Dedifferentiated amniotic fluid mesenchymal stem cell (primary cell): ENCODE data around the gene NHLH1.
"Not testable (repeated sequence)": the region's sequence is repeated elsewhere in the genome, so short reads cannot be mapped to it uniquely, and the experiment has no call there.

ENCODE experiments used
- DNase-seq: peaks from one replicate; pipeline ENCODE4 v3.0.0-alpha.2; 2016; ENCODE audit errors: extremely low spot score

NHLH1 gene

DNA sequence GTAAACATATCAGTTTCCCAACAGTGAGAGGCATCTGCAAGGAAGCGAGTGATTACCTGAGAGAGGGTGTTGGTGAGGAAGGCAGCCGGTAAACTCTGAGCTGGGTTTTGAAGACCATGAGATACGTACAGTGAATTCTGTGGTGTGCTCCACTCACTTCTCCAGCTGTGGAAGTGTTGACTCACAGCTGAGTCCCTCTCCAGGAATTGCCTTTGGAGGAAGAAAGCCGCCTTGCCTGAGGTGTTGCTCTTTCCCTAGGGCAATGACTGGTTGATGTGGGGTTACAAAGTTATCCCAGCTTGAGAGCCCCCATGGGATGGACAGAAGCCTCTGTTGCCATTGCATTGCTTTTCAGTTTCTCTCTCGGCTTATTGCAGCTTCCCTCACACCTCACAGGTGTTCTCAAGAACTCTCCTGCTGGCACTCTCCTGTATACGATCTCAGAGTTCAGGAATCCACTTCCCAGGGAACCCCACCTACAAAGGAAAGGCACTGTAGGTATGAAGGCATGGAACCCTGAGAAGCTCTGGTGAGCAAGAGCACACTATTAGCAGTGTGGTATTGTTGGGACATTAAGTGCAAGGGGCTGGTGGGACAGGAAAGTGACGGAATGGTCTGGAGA lies 10.8 kb downstream of the NHLH1 start:
- peak; percentile 18 for DNase-seq

DNA sequence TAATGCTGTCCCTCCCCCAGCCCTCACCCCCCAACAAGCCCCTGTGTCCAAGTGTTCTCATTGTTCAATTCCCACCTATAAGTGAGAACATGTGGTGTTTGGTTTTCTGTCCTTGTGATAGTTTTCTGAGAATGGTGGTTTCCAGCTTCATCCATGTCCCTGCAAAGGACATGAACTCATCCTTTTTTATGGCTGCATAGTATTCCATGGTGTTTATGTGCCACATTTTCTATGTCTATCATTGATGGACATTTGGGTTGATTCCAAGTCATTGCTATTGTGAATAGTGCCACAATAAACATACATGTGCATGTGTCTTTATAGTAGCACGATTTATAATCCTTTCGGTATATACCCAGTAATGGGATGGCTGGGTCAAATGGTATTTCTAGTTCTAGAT lies 17.9 kb downstream of the NHLH1 start:
- DNase-seq: not testable (repeated sequence)

DNA sequence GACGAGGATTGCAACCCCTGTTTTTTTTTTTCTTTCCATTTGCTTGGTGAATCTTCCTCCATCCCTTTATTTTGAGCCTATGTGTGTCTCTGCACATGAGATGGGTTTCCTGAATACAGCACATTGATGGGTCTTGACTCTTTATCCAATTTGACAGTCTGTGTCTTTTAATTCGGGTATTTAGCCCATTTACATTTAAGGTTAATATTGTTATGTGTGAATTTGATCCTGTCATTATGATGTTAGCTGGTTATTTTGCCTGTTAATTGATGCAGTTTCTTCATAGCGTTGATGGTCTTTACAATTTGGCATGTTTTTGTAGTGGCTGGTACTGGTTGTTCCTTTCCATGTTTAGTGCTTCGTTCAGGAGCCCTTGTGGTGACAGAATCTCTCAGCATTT lies 21.5 kb downstream of the NHLH1 start:
- not testable (repeated sequence) for DNase-seq

DNA sequence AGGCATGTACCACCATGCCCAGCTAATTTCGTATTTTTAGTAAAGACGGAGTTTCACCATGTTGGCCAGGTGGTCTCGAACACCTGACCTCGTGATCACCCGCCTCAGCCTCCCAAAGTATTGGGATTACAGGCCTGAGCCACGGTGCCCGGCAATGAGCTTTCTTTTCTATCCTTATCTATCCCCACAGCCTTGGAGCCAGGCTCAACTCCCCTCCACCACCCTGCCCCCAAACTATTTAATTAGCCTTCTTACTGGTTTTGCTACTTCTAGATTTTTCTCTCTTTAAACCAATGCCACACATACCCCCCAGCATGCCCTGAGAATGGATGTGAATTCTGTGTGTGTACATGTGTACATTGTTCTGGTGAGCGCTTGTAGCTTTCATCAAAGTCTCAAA lies 27.8 kb downstream of the NHLH1 start:
- DNase-seq: no peak

DNA sequence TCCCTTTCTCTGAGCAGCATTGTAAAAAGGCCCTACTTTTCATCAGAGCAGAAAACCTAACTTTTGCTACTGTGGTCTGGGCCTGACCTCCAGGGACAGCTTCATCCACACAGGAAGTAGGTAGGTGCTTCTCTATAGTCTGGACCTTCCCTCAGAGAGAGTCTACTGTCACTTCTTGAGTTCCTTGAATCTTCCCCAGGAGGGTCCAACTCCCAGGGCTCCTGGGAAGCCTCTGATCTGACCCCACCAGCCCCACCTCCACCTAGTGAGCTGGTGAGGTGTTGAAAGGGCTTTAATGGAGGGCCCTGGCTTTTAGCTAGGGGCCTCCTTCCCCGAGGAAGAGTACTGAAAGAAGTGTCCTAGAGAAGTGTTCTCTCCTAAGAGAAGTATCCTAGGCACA lies 30.8 kb downstream of the NHLH1 start:
- DNase-seq: no peak

DNA sequence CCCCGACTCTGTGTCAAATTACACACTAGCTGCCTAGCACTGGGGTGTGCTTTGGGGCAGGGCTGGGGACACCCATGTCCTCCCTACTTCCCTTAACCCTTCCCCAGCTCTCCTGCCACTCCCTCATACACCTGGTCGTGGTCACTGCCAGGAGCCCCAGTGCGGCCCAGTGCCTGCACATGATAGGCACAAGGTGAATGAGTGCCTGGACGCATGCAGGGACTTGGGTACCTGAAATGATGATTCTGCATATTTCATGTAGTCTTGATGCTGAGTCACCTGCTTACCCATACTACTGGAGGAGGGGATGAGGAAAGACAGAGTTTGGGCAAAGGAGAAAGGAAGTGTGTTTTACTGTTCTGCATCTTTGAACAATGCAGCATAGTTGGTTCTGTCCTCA lies 32.0 kb downstream of the NHLH1 start:
- DNase-seq: no peak

DNA sequence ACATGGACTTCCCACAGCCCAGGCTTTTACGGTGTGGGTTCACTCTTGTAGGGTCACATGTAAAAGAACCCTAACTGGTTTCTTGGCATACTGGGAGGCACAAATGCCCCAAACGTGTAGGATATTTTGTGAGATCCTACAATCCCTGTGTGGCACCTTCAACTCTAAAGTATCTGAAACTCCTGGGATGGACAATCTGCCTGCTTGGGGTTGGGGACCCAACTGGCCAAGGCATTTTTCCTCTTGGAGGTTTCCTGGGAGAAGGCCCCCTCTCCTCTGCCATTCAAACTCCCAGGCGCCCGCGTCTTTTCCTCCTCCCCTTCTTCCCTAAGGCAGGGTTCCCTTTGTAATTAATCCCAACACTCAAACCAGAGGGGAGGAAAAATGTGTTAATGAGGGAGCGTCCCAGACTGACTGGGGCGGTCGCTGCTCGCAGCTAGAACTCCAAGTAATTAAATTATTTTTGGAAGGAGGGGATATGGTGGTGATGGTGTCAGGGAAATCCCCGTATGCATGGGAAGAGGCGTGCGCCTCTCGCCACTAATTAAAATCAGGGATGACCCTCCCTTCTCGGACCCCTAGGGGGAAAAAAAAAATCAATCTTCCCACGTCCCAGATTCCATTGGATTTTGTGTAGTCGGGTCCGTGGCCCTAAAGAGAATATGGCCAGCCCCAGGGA lies 32.8 kb downstream of the NHLH1 start:
- no peak for DNase-seq

DNA sequence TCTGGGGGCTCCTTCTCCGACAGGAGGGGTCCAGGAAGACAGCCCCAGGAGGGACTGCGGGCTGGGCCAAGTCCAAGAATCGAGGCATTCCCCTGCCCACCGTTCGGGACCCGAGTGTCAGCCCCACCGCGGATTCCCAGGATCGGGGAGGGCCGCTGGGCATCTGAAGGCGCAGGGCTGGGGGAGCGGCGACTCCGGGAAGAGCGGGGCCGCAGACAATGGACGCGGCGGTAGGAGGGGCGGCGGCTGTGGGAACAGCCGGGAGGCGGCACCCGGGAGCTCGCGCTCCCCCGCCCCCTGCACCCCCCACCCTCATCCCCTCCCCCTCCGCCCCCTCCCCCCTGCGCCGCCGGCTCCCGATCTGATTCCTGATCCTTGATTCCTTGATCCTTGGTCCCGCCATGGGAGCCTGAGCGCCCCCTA lies 33.4 kb downstream of the NHLH1 start, which contains the start of gene VANGL2:
VANGL2 (plus strand) TSS at position 342 of the 423 bp plus-strand sequence. CDS start 15,274 bp downstream, outside the sequence.
- peak; percentile 26 for DNase-seq

DNA sequence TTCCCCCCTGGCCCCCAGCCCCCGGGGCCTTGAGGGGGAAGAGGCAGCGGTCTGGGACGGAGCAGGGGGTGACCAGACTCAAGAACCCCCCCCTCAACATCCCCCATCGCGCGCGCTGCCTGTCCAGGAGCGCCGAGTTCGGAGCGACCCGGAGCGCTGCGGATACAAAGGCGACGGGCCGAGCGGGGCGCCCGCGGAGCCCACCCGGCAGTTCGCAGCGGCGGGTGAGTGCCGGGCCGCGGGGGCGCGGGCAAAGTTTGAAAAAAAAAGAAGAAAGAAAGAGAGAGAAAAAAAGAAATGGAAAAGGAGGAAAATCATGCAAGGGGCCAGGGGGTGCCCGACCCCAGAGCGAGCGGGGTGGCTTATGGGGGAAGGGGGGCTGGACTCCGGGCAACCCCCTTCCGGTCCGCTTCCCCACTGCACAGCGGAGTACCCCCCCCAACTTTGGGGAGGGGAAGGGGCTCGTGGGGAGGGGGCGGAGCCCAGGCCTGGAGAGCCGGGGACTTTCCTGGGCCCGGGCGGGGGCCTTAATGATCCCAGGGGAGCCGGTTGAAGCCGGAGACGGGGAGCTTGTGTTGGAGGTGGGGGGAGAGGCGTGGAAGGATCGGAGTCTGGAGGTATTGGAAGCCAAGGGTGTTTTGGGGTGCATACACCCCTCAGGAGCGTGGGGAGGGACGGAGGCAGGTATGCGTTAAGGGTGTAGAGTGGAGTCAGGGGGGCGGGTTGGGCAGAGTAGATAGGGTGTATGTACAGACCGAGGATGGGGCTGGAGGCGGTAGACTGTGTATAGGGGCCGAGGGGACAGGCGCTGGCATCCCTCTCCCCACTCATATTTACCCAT lies 34.0 kb downstream of the NHLH1 start:
- DNase-seq: no peak

DNA sequence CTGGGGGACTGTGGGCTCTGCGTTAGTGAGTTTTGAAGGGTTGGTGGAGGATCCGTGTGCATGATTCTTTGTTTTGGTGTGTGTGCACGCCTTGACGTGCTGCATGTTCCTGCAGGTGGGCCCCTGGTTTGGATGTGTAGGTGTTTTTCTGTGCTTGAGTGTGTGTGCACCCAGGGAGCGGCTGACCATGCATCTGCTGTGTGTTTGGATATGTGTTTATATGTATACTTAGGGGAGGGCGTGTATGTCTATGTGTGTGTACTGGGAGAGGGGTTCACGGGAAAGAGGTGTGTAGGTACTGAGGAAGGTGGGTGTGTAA lies 34.6 kb downstream of the NHLH1 start:
- no peak for DNase-seq

DNA sequence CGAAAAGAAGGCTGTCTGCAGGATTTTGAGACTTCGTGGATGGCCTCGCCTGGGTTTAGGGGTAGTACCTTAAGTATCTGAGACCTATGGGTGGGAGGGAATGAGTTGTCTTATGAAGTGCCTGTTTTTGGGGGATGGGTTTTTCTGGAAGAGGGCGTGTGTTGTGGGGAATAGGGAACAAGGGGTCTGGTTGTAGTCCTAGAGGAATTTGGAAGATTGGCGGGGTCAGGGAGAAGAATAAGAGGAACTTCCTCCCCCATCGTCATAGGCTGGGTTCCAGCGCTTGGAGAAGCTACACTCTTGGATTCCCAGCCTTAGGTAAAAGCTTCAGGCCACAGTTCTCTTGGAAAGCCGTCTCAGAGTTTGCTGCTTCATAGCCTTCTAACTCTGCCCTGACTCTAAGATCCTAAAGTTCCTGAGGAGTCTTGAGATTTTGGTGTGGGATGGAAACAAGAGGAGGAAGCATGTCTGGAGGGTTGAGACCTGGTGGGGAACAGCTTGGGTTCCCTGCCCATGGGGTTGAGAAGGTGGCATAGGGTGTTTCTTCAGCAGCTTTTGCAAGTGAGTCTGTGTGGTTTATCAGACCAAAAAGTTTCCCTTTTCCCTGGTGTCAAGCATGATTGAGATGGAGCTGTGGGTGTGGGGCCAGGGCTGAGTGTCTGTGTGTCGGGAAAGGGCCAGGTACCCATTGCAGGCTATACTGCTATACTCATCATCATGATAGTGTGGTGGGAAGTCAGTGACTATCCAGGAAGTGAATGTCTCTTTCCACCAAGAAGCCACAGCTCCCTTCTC lies 35.3 kb downstream of the NHLH1 start:
- DNase-seq: no peak

DNA sequence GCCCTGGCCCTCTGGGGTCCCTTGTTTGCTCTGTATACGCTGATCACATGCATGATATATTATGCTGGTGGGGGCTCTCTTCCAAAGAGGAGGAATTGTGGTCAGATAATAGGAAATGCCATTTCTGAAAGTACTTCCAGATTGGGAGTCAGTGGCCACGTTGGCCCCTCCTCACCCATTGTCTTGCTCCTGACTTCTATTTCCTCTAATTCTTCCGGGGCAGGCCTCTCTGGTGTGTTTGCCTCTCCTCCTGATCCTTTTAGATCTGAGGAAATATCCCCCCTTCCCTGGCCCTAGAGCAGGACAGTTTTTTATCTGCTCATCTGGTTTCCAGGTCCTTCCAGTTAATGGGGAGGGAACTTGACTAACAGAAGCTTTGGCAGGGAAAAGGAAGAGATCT lies 36.4 kb downstream of the NHLH1 start:
- DNase-seq: no peak

DNA sequence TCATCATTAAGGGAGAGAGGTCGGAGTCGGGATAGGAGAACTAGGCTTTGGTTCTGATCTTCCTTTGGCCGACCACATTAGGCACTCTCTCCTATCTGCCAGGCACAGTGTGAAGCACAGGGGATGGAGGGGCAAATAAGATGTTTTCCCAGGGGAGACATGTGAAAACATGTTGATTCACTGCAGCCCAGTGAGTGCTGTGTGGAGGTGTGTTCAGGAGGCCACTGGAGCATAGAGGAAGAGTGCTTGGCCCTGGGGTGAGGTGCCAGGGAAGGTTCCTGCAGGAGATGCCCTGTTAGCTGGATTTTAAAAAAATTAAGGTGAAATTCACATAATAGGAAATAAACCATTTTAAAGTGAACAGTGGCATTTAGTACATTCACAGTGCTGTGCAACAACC lies 37.2 kb downstream of the NHLH1 start:
- no peak for DNase-seq

DNA sequence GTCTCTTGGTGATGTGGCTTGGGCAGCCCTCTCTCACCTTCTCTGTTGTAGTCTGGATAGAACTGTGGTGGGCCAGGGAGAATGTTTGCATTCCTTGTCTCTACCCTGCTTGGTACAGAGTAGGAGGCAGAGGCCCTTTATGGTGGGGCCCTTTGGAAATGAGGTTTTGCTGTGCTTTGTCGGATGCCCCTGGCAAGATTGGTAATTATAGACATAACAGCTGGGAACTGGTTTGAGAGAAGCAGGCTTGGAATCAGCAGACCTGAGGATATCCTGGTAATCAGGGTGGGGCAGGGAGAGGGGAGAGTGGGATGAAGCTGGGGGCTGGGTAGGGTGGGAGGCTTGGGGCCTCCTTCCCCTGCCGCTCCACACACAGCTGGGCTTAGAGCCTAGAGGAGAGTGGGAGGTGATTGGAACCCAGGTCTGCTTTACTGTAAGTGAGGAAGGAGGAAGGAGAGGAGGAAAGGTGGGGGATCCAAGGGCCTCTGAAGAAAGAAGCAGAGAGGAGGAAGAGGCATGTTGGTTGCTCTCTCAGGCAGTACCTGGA lies 38.5 kb downstream of the NHLH1 start:
- no peak for DNase-seq

DNA sequence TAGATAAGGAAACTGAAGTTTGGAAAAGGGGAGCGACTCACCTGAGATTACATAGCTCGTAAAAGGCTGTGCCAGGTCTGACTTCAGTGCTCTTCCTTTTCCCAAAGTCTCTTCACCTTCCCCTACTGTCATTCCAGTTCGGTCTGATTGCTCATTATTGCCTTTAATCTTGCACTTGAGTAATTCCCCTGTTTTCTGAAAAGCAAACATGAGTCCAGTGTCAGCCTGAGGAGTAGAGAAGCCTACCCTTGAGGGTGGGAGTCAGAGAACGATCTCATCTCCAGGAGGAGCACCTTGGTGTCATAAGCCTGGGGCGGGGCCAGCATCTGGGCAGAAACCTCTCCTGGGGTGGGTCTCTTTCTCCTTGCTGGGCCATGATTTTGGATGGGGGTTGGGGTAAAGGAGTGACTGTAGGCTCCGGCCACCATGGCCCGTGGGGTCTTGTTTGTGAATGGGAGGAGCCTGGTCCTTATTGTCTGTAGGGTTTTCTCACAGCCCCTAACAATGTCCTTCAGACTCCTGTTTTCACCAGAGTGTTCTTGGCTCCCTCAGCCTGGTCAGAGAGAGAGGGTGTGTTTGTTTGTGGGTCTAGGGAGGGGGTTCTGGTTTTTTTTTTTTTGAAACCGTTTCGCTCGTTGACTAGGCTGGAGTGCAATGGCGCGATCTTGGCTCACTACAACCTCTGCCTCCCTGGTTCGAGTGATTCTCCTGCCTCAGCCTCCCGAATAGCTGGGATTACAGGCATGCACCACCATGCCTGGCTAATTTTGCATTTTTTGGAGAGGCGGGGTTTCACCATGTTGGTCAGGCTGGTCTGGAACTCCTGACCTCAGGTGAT lies 39.5 kb downstream of the NHLH1 start:
- DNase-seq: no peak

DNA sequence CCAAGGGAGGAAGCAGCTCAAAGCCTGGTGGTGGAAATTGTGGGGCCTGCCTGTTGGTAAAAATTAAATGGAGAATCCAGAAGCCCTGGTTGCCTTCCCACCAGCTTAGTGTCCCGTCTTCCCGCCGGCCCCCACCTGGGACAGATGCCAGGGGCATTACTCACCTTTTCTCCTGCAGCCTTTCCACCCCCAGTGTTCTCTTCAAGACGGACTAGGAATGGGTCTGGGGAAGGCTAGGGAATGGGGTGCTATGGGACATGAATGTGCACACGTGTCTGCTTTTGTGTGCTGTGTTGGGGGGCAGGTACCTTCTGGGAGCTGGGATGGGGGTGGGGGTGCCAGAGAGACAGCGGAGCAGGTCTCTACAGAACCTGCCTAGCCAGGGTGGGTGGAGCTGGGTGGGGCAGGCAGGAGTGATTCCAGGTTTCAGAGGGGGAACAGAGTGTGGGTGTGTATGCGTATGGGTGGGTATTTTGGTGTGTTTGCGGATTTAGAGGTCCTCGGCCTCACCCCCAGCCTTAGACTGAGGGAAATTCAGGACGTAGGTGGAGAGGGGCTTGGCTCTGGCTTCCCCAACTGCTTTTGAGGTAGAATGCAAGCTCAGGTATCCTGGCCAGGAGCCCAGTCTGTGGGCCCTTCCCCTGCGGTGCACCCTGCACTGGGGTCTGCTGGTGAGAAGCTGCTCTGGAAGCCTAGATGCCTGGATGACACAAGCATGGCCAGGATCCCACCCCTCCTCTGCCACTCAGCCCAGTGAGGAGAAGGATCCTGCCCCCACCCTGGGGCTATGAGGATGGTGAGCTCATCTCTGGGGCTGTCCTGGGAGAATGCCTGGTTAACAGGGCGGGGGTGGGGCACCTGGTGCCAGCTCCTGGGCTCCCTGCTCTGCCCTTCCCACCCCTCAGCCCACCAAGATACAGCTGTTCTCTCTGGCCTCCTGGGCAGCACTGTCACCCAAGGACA lies 41.2 kb downstream of the NHLH1 start:
- DNase-seq: no peak

DNA sequence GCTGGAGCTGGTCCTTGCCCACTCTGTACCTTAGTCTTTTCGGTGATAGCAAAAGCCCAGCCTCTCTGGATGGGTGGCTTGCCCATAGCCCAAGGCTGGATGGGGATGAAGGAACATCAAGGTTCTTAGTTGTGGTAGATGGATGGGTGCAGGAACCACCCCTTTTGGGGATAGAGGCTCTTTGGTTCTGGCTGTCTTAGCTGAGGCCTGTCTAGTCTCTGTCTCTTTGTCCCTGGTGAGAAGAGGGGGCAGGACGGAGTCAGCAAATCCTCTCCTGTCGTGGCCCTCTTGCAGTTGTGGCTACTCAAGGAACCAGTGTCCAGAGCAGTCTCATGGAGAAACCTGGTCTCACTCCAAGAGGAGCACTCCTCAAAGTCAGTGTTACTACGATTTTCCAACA lies 42.0 kb downstream of the NHLH1 start:
- DNase-seq: no peak

DNA sequence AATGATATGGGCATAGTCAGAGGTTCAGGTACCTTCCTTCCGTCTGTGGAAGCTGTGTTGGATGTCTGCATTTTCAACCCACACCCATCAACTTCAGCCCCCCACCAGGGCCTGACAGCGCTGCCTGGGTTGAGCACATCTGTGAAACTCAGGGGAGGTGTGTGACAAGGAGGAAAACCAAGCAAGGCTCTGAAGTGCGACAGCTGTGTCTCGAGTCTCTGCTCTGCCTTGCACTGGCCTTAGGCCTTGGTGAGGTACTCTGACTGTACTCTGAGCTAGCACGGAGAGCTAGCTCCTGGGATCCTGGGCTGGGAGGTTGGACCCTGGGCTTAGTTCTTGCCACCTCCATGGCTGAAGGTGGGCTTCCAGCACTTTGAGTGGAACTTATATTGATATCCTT lies 42.6 kb downstream of the NHLH1 start:
- DNase-seq: no peak

DNA sequence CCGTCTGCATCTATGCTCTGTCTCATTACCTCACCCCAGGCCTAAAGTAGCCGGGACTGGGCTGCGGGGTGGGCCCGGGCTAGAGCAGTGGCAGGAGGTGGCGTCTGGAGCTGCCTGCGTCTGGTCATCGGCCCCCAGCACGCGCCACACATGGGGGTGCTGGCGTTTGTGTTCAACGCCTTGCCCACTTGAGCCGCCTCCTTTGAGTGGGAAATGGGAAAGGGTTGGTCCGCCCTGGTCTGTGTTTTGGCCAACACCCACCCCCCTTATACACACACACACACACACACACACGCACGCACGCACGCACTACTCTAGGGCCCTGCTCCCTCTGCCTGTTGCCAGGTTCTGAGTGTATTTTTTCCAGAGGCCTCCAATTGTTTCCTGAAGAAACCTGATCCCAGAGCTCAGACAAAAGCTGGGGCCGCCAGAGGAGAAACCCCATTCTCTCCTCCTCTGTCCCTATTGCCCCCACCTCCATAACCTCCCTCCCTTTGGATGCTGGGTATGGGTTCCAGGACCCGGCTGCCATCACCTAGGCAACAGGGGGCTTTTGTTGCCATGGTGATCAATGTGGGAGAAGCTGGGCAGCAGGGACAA lies 43.6 kb downstream of the NHLH1 start:
- DNase-seq: no peak
